Stimulated activated CD8-positive, alpha-beta memory T cell treated with anti-CD3 and anti-CD28 coated beads, Interleukin-15, amount 100 ng/mL, for 1 hour (primary cell): Measurements from ENCODE around the gene SOX18.

Source experiments
- DNase-seq: peaks from one replicate; pipeline ENCODE4 v3.0.0-alpha.2; 2020; ENCODE audit warnings: low read depth

SOX18 gene

DNA sequence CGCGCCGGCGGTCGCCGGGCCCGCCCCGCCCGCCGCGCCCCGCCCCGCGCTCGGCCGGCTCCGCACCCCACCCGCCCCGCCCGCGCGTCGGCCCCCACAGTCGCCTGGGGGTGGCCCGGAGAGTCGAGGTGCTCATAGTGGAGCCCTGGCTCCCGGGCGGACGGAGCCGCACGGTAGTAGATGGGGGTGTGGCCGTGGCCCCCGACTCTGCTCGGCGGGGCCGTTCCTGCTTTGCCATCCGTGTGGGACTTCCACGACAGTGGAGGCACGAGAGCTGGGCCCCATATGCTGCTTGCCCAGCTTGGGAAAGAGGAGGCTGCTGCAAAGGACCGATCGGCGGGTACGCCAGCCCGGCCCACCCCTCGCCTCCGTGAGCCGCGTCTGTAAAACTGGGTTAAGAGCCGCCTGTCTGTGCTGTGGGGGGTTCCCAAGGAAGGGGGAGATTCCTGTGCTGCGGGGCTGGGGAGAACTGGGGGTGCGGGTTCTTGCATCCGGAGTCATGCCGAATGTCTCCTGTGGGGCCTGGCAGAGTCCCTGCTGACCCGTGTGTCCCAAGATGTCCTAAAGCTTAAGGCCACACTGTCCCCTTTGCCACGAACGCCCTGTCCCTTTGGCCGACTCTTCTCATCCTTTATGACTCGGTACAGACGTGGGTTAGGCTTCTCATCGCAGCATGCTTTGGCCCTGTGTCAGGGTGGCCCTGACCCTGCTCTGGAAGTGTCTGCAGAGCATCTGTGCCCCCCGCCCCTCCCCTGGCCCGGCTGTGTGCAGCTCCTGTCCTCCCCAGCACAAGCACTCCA lies 30.8 kb upstream of the SOX18 start, which contains the start of gene OPRL1:
OPRL1 (plus strand) TSS at position 70 of the 800 bp plus-strand sequence. CDS start 12,639 bp downstream, outside the sequence.
- no peak for DNase-seq

DNA sequence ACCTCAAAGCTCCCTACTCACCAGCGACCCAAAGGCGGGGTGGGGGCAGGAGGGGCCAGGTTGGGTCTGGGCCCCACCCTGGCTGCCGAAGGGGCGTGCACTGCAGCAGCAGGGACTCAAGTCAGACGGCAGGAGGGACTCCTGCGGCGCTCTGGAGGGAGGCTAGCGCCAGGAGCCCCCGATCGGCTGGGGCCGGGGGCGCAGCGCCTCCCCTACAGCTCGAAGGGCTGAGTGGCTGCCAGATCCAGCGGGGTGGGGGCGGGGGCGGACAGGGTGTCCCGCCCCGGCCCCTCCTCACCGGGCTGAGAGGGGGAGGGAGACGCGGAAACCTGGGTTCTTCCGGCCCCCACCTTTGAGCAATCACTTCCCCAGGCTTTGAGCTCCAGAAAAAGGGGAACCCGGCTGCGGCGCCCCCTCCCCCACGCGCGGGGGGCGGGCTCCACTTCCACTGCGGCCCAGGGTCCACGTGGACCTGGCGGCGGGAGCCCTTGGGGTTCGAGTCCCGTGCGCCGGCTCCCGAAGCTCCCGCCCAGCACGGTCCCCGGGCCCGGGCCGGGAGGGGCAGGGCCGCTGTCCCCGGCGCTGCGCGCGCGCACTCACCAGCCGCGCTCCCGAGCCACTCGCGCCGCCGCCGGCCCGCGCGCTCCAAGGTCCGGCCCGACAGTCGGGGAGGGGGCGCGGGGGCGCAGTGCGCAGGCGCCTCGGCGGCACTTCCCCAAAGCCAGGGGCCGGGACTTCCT lies 30.0 kb upstream of the SOX18 start, which contains the start of gene RGS19:
RGS19 (minus strand) TSS at position 246 of the 740 bp plus-strand sequence. CDS start 2,632 bp downstream, outside the sequence.
- DNase-seq: no peak

DNA sequence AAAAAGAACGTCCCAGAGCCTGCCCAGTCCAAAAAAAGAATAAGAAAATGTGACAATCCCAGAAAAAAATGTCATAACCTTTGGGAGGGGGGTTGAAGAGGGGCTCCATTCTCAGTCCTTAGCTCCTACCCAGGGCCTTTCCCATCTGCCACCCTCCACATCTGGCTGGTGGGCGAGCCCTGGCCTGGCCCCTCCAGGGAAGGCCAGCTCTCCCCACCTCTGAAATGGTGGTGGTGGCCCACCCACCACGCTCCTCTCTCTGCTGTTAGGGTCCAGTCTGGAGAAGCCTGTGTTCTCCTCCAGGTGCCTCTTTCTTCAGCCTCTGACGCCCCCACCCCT lies 29.5 kb upstream of the SOX18 start:
- no peak for DNase-seq

DNA sequence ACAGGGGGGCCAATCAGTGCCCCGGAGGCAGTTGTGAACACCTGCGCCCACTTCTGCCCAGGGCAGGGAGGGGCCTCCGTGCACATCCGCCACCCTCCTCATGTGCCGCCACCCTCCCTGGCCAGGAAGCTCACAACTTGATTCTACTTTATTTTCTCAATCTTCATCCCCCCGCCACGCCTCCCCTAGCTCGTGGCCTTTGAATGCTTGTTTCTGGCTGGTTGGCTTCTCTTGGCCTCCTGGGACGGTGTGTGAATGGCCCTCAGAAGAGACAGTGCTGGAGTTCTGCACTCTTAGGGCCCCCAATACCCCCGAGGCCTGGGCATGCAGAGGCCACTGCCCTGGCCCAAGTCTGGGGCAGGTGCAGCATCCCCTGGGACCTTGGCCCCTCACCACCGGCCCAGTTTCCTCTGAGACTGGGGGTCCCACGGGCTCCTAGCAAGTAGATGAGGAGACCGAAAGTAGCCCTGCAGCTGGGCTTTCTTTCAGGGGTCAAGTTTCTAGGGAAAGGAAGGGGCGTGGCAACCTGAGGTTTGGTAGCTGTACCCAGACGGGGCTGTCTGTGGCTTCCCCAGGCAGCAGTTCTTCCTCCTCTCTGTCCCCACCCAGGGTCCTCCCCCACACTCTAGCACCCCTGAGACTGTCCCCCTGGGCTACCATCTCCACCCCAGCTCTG lies 28.6 kb upstream of the SOX18 start:
- DNase-seq: no peak

DNA sequence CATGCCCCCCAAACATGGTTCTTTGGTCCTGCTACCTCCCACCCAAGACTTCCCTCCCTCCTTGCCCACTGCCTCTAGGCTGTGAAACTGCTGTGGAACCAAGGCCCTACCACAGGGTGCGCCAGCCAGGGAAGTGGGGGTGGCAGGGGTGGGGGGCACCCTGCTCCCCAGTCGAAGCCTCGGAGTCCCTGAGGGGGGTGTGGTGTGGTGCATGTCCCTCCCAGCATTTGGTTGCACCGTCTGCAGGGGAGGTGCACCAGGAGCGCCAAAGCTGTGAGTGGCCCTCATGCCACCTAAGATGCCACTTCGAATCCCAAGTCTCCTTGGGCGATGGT lies 28.1 kb upstream of the SOX18 start:
- no peak for DNase-seq

- DNase-seq: no peak
Measured at GRCh38 chr20:64077094-64077493, 27.7 kb upstream of the SOX18 start.

GRCh38 chr20:64076061-64076997 lies 26.9 kb upstream of the SOX18 start:
- DNase-seq: no peak

DNA sequence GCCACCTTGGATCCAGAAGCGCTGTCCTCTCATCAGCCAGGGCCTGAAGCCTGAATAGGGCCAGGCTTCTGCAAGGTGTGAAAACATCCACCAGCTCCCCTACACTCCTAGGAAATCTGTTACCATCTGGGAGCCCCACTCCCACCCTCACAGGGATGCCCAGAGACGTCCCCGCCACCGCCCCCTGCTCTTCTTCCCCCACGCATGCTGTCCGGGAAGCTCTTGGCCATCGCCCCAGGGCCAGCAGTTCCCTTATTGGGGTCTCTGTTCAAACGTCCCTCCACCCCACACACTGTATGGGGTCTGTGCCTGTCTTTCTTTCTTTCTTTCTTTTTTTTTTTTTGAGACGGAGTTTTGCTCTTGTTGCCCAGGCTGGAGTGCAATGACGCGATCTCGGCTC lies 26.1 kb upstream of the SOX18 start:
- no peak for DNase-seq

GRCh38 chr20:64074963-64075362 lies 25.5 kb upstream of the SOX18 start:
- DNase-seq: no peak

GRCh38 chr20:64074184-64074789 lies 24.8 kb upstream of the SOX18 start:
- DNase-seq: no peak

GRCh38 chr20:64073476-64074183 lies 24.2 kb upstream of the SOX18 start:
- no peak for DNase-seq

DNA sequence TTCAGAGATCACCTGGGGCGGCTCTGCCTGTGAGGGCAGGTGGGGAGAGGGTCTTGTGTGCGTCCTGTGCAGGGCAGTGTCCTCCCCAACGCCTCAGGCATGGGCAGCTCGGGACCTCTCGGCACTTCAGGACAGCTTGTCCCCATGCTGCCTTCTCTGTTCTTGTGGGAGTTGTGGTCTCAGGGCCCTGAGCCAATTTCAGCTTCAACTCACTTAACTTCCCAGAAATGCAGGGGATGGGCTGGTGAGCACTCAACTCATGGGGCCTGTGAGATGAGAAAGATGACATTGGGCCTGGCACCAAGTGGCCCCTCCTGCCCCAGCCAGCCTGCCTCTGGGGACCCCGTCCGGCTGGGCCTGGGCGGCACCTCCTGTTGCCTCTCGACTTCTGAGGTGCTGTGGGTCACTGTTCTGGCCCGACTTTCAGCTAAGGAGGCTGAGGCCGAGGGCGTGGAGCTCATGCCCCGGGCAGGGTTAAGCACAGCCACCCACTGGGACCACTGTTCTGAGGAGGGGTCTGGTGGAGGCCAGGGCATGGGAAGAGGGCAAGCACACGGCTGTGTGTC lies 23.1 kb upstream of the SOX18 start:
- DNase-seq: no peak

- no peak for DNase-seq
Measured at GRCh38 chr20:64071341-64072332, 22.2 kb upstream of the SOX18 start.

- no peak for DNase-seq
Measured at GRCh38 chr20:64070244-64070993, 21.0 kb upstream of the SOX18 start.

- DNase-seq: no peak
Measured at GRCh38 chr20:64069614-64070243, 20.3 kb upstream of the SOX18 start.

- DNase-seq: no peak
Measured at GRCh38 chr20:64069209-64069613, 19.8 kb upstream of the SOX18 start.

DNA sequence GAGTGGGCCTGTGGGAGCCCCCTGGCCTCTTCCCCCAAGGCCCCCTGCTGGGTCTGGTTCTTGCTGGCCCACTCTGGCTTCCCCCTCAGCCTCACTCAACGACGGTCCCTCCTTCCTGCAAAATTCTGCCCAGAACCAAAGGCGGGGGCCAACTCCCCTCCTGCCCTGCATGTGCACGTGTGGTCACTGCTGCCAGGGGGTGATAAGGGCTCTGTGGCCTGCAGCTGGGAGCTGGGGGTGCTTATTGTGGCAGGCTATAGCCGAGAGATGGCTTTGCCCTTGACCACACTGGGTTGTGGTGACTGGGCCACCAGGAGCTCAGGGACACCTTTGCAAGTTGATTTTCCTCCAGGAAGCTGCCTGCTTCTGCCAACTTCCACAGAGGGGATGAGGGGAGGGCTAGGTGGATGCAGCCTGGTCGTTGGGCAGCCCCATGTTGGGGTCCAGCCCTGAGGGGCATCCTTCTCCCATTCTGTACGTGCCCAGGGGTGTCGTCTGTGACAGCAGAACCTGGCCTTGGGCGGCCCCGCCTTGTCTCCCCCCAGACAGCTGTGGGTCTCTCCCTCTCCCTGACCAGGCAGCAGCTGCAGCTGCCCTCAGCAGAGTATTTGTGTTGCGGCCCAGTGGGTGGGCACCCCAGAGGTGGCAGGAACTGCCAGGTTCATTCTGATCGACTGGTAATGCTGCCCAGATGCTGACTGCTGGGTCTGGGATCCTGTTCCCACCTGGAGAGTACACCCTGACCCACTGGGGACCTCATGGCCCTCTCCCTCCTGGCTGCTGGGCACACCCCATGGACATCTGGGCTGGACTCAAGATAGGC lies 19.2 kb upstream of the SOX18 start:
- DNase-seq: no peak
